ENCODE data around the gene ADCY6. TPM values are rescaled to one million over a fixed set of nuclear protein-coding genes. Genes with fewer than 3 reads are reported as not detected.

ADCY6 gene
- total RNA-seq, 2 donors from 2014 or later, result 52.8 to 58.6 TPM

- peaks cover 11% of the 10 kb centered on the region for H3K4me1 Mint-ChIP-seq
- H3K9me3 ChIP-seq (ENCODE audit: control insufficient read depth, low read length), result no peaks in the 10 kb centered on the region
- H3K27ac ChIP-seq (ENCODE audit: low read depth, low read length), result no peak overlapping the region
- DNase-seq, result no peak
- H3K27ac Mint-ChIP-seq, result no peak overlapping the region
- H3K4me3 ChIP-seq (ENCODE audit: low read length), result no peak overlapping the region
- 89 to 96% methylated on average over 4 of the region's 4 CpGs for WGBS, 2 experiments (ENCODE audit: insufficient coverage in 1 of 2, insufficient read length in 1 of 2)
- H3K27me3 Mint-ChIP-seq (ENCODE audit: insufficient read depth), result peaks cover 16% of the 10 kb centered on the region
- peaks cover 9% of the 10 kb centered on the region for H3K36me3 Mint-ChIP-seq (ENCODE audit: low read depth)
- no peaks in the 10 kb centered on the region for H3K4me1 ChIP-seq (ENCODE audit: control insufficient read depth, insufficient read depth, low read length)
- TF ChIP-seq, protein P1, sequence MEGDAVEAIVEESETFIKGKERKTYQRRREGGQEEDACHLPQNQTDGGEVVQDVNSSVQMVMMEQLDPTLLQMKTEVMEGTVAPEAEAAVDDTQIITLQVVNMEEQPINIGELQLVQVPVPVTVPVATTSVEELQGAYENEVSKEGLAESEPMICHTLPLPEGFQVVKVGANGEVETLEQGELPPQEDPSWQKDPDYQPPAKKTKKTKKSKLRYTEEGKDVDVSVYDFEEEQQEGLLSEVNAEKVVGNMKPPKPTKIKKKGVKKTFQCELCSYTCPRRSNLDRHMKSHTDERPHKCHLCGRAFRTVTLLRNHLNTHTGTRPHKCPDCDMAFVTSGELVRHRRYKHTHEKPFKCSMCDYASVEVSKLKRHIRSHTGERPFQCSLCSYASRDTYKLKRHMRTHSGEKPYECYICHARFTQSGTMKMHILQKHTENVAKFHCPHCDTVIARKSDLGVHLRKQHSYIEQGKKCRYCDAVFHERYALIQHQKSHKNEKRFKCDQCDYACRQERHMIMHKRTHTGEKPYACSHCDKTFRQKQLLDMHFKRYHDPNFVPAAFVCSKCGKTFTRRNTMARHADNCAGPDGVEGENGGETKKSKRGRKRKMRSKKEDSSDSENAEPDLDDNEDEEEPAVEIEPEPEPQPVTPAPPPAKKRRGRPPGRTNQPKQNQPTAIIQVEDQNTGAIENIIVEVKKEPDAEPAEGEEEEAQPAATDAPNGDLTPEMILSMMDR (conservative IDR thresholded peaks at IDR 0.05), result no peak
- H3K36me3 ChIP-seq (ENCODE audit: control insufficient read depth, insufficient read depth, low read length), result no peaks in the 10 kb centered on the region
- no peaks in the 10 kb centered on the region for H3K27me3 ChIP-seq (ENCODE audit: control insufficient read depth, insufficient read depth, low read length, poor library complexity, severe bottlenecking)
- H3K9me3 Mint-ChIP-seq, result no peaks in the 10 kb centered on the region
- no peak overlapping the region for H3K4me3 Mint-ChIP-seq
- no peak overlapping the region for H3K9ac ChIP-seq (ENCODE audit: extremely low read depth, low read length, poor library complexity, severe bottlenecking)
Observed at GRCh38 chr12:48783432-48783831, 5.5 kb downstream of the ADCY6 start.

DNA sequence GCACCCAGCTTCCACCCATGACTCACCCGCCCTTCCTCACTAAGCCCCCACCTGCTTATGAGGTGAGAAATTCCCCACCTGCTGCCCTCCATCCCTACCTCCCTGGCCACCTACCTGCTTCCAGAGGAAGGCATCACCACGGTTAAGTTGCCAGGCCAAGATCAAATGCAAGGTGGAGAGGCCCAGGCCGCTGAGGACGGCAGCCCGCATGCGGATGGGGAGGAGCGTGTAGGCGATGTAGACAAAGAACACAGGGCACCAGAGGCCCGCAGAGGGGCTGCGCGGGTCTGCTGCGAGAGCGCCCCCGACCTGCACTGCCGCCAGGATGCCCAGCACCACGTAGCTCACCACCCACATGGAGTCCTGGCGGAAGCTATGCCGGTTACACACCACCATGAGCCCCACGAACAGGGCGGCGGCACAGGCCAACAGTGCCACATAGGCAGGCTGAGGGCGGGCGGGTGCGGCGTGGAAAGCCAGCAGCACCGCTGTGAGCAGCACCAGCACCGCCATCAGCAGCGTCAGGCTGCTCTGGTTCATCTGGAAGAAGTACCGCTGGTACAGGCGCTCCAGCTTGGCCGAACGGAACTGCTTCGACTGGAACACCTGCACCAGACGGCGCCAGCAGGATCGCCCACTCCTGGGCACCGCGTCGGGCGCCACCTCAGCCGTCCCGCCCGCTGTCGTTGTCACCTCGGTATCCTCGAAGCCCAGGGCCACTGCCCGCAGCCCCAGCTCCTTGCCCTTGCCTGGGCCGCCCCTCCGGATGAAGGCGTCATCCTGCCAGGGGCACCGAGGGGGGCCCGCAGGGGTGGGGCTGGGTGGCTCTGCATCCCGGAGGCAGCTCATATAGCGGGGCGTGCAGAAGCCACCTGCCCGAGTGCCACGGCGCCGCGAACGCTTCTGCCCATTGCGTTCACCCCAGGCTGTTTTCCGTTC, 6.2 kb downstream of the ADCY6 start:
- Histone ChIP-seq H3K9me3 (ENCODE audit: control insufficient read depth, low read length) (no peaks in the 10 kb centered on the region), H3K4me1 (ENCODE audit: control insufficient read depth, insufficient read depth, low read length) (no peaks in the 10 kb centered on the region), H3K27ac (ENCODE audit: low read depth, low read length) (no peak overlapping the region), H3K36me3 (ENCODE audit: control insufficient read depth, insufficient read depth, low read length) (peaks cover under 1% of the 10 kb centered on the region), H3K4me3 (ENCODE audit: low read length) (no peak overlapping the region), H3K27me3 (ENCODE audit: control insufficient read depth, insufficient read depth, low read length, poor library complexity, severe bottlenecking) (no peaks in the 10 kb centered on the region), H3K9ac (ENCODE audit: extremely low read depth, low read length, poor library complexity, severe bottlenecking) (no peak overlapping the region)
- TF ChIP-seq, protein P1 (conservative IDR thresholded peaks at IDR 0.05), result no peak
- H3K4me3 Mint-ChIP-seq, result no peak overlapping the region
- 92 to 94% methylated on average over 50 to 63 of the region's 63 CpGs for WGBS, 2 experiments (ENCODE audit: insufficient coverage in 1 of 2, insufficient read length in 1 of 2)
- H3K4me1 Mint-ChIP-seq, result peaks cover 6% of the 10 kb centered on the region
- H3K27ac Mint-ChIP-seq, result peak overlapping the region; percentile 55
- H3K36me3 Mint-ChIP-seq (ENCODE audit: low read depth), result peaks cover 14% of the 10 kb centered on the region
- peak; percentile 88 for DNase-seq
- peaks cover 11% of the 10 kb centered on the region for H3K27me3 Mint-ChIP-seq (ENCODE audit: insufficient read depth)
- H3K9me3 Mint-ChIP-seq, result no peaks in the 10 kb centered on the region

GRCh38 chr12:48781750-48782456, 7.0 kb downstream of the ADCY6 start:
- Histone ChIP-seq H3K9ac (ENCODE audit: extremely low read depth, low read length, poor library complexity, severe bottlenecking) (no peak overlapping the region), H3K9me3 (ENCODE audit: control insufficient read depth, low read length) (no peaks in the 10 kb centered on the region), H3K4me1 (ENCODE audit: control insufficient read depth, insufficient read depth, low read length) (no peaks in the 10 kb centered on the region), H3K4me3 (ENCODE audit: low read length) (no peak overlapping the region), H3K27me3 (ENCODE audit: control insufficient read depth, insufficient read depth, low read length, poor library complexity, severe bottlenecking) (no peaks in the 10 kb centered on the region), H3K36me3 (ENCODE audit: control insufficient read depth, insufficient read depth, low read length) (peaks cover 5% of the 10 kb centered on the region), H3K27ac (ENCODE audit: low read depth, low read length) (no peak overlapping the region)
- Mint-ChIP-seq H3K27ac (peak overlapping the region; percentile 55), H3K9me3 (no peaks in the 10 kb centered on the region), H3K4me1 (no peaks in the 10 kb centered on the region), H3K4me3 (no peak overlapping the region), H3K27me3 (ENCODE audit: insufficient read depth) (peaks cover 3% of the 10 kb centered on the region), H3K36me3 (ENCODE audit: low read depth) (peaks cover 22% of the 10 kb centered on the region)
- DNase-seq, result no peak
- WGBS, 2 experiments (ENCODE audit: insufficient coverage in 1 of 2, insufficient read length in 1 of 2), result 80 to 88% methylated on average over 3 to 9 of the region's 9 CpGs
- TF ChIP-seq, protein P1 (conservative IDR thresholded peaks at IDR 0.05), result no peak

Measured in endodermal cell (in vitro differentiated cells).